GM19468 (cell line): ENCODE data around the gene CORO7.

Experiments used
- ATAC-seq: cut with Tn5 transposase; IDR thresholded peaks from one replicate; pipeline ENCODE4 v1.9.1; 2021; ENCODE audit warnings: mild to moderate bottlenecking, moderate library complexity, moderate number of reproducible peaks; ENCODE audit not compliant: unreplicated experiment; ENCODE audit errors: extremely low read depth

The CORO7 gene

GRCh38 chr16:4385789-4386450 is 30.5 kb downstream of the CORO7 start:
- no peak for ATAC-seq

GRCh38 chr16:4385066-4385788 is 31.2 kb downstream of the CORO7 start:
- no peak for ATAC-seq

GRCh38 chr16:4384509-4384942 is 31.9 kb downstream of the CORO7 start:
- ATAC-seq: no peak

- ATAC-seq: no peak
Measured at GRCh38 chr16:4383591-4384444, 32.6 kb downstream of the CORO7 start.

- ATAC-seq: no peak
Measured at GRCh38 chr16:4382795-4383357, 33.5 kb downstream of the CORO7 start.

GRCh38 chr16:4381935-4382794 is 34.2 kb downstream of the CORO7 start:
- ATAC-seq: no peak

- no peak for ATAC-seq
Measured at GRCh38 chr16:4381072-4381934, 35.1 kb downstream of the CORO7 start.

- no peak for ATAC-seq
Measured at GRCh38 chr16:4380119-4381063, 36.0 kb downstream of the CORO7 start.

- ATAC-seq: no peak
Measured at GRCh38 chr16:4378999-4379690, 37.3 kb downstream of the CORO7 start.

GRCh38 chr16:4378161-4378666 is 38.2 kb downstream of the CORO7 start:
- ATAC-seq: no peak

GRCh38 chr16:4377573-4378154 is 38.7 kb downstream of the CORO7 start:
- ATAC-seq: no peak

GRCh38 chr16:4376893-4377572 is 39.4 kb downstream of the CORO7 start:
- ATAC-seq: no peak

- no peak for ATAC-seq
Measured at GRCh38 chr16:4376126-4376892, 40.1 kb downstream of the CORO7 start.

- no peak for ATAC-seq
Measured at GRCh38 chr16:4375717-4376116, 40.7 kb downstream of the CORO7 start.
